HFF-Myc (cell line): Measurements from ENCODE around the gene FLT1.

Experiments
- DNase-seq: peaks from one replicate; pipeline ENCODE4 v3.0.0-alpha.2; 2011; ENCODE audit warnings: low read depth; ENCODE audit errors: extremely low read depth
- H3K4me3 ChIP-seq: replicated peaks from 2 replicates; pipeline ENCODE4 v1.5.1; 2011; ENCODE audit warnings: low read depth, mild to moderate bottlenecking, control low read depth, low read length
- CTCF ChIP-seq: IDR thresholded peaks from 2 replicates; pipeline ENCODE4 v1.5.1; 2012; ENCODE audit warnings: mild to moderate bottlenecking, low read depth, low read length, control low read depth; ENCODE audit errors: missing control alignments

FLT1 gene

GRCh38 chr13:28510542-28510941, 15.6 kb upstream of the FLT1 start:
- H3K4me3 ChIP-seq, result no peak overlapping the region
- no peak for TF ChIP-seq CTCF
- DNase-seq, result no peak

- no peak for DNase-seq
- no peak overlapping the region for H3K4me3 ChIP-seq
- no peak for TF ChIP-seq CTCF
Observed at GRCh38 chr13:28510066-28510465, 15.1 kb upstream of the FLT1 start.

GRCh38 chr13:28505543-28506135, 10.7 kb upstream of the FLT1 start:
- TF ChIP-seq CTCF, result no peak
- no peak overlapping the region for H3K4me3 ChIP-seq
- no peak for DNase-seq

- TF ChIP-seq CTCF, result no peak
- no peak overlapping the region for H3K4me3 ChIP-seq
- DNase-seq, result no peak
Observed at GRCh38 chr13:28503182-28503967, 8.4 kb upstream of the FLT1 start.

GRCh38 chr13:28501547-28501946, 6.6 kb upstream of the FLT1 start:
- DNase-seq, result no peak
- H3K4me3 ChIP-seq, result no peak overlapping the region
- no peak for TF ChIP-seq CTCF

GRCh38 chr13:28499609-28500008, 4.7 kb upstream of the FLT1 start:
- no peak for TF ChIP-seq CTCF
- no peak overlapping the region for H3K4me3 ChIP-seq
- no peak for DNase-seq
